Small intestine (tissue), 7 donors: ENCODE measurements around the gene MYO18B. TPM values are rescaled to one million over a fixed set of nuclear protein-coding genes. Genes with fewer than 3 reads are reported as not detected.

Experiments used
- DNase-seq, 2 donors: peaks; one replicate each; pipeline versions ENCODE4 v3.0.0 to v3.0.0-alpha.2; 2013
- FAIRE-seq: peaks from 2 replicates; lab custom pipeline; 2012; peaks lifted over from hg19 to GRCh38; lab: Jason Lieb, UNC
- H3K27ac ChIP-seq, 3 donors: one replicate each; pipeline ENCODE4 v1.5.1; 2013; ENCODE audit warnings: low read length in 2 of 3, mild to moderate bottlenecking in 2 of 3, control low read depth in 1 of 3, inconsistent platforms in 1 of 3, low read depth in 1 of 3, moderate library complexity in 1 of 3
- H3K27me3 ChIP-seq, 3 donors: one replicate each; pipeline ENCODE4 v1.6.1; 2013; ENCODE audit warnings: low read length in 3 of 3, inconsistent platforms in 1 of 3; ENCODE audit not compliant: control insufficient read depth in 3 of 3, insufficient read depth in 3 of 3
- H3K36me3 ChIP-seq, 3 donors: one replicate each; pipeline ENCODE4 v1.6.1; 2013; ENCODE audit warnings: low read length in 3 of 3, inconsistent platforms in 1 of 3, low read depth in 1 of 3, mild to moderate bottlenecking in 1 of 3, moderate library complexity in 1 of 3; ENCODE audit not compliant: control insufficient read depth in 3 of 3, insufficient read depth in 2 of 3
- H3K4me1 ChIP-seq, 3 donors: one replicate each; pipeline ENCODE4 v1.6.1; 2013; ENCODE audit warnings: low read length in 2 of 3, inconsistent platforms in 1 of 3, low read depth in 1 of 3, mild to moderate bottlenecking in 1 of 3, moderate library complexity in 1 of 3; ENCODE audit not compliant: control insufficient read depth in 3 of 3, insufficient read depth in 2 of 3
- H3K4me3 ChIP-seq, 3 donors: one replicate each; pipeline ENCODE4 v1.5.1; 2013; ENCODE audit warnings: low read length in 3 of 3, control low read depth in 1 of 3, inconsistent platforms in 1 of 3, low read depth in 1 of 3, mild to moderate bottlenecking in 1 of 3, moderate library complexity in 1 of 3
- H3K9me3 ChIP-seq, 2 donors: one replicate each; pipeline ENCODE4 v1.6.1; 2013; ENCODE audit warnings: low read depth in 1 of 2, low read length in 1 of 2; ENCODE audit not compliant: control insufficient read depth in 2 of 2, insufficient read depth in 1 of 2
- WGBS, 3 donors: extraction: QIAGEN DNeasy Blood & Tissue Kit; methylation state at CpG; one replicate each; pipeline ENCODE4 v1.1.7; 2013; 5-methylcytosine and 5-hydroxymethylcytosine counted together
- polyA plus RNA-seq, 4 donors: library from polyadenylated mRNA; stranded (reverse) in 3 of 4; unstranded in 1 of 4; fragments of 200-250 nt in 3 of 4; fragments of 120-200 nt in 1 of 4; gene quantifications; one replicate each; pipeline versions ENCODE4 v1.2.1 to v1.2.3, GENCODE V29; 2013
- donor health status: healthy with polysubstance abuse.
- donor health status: control.
- donor health status: control.
- donor health status: Bipolar disorder and iron deficiency.
- donor health status: healthy.

Gene MYO18B
- polyA plus RNA-seq, 4 donors, result 0.01 to 1.1 (median 0.37) TPM

DNA sequence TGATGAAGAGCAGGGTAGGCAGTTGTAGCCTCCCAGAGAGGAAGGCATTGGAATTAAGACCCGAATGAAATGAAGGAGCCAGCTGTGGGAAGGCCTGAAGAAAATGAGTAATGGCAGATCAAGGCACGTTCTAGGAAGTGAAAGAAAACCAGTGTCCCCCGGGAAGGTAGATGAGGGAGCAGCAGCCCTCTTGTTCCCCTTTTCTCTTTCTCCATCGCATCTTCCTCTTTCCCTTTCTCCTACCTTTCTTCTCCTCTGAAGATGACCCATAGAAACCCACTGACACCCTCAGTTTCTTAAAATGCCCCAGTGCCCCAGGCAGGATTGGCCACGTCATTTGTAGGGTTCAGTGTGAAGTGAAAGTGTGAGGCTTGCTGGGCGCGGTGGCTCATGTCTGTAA, 254.7 kb downstream of the MYO18B start:
- no peak overlapping the region for H3K4me3 ChIP-seq
- no peaks in the 10 kb centered on the region for H3K4me1 ChIP-seq
- H3K27ac ChIP-seq, result no peak overlapping the region
- 74 to 78% (median 76%) methylated on average over 7 of the region's 7 CpGs for WGBS, 3 donors
- no peaks in the 10 kb centered on the region for H3K36me3 ChIP-seq
- H3K9me3 ChIP-seq, result no peaks in the 10 kb centered on the region
- DNase-seq, result no peak
- no peak for FAIRE-seq
- H3K27me3 ChIP-seq, result no peaks in the 10 kb centered on the region

DNA sequence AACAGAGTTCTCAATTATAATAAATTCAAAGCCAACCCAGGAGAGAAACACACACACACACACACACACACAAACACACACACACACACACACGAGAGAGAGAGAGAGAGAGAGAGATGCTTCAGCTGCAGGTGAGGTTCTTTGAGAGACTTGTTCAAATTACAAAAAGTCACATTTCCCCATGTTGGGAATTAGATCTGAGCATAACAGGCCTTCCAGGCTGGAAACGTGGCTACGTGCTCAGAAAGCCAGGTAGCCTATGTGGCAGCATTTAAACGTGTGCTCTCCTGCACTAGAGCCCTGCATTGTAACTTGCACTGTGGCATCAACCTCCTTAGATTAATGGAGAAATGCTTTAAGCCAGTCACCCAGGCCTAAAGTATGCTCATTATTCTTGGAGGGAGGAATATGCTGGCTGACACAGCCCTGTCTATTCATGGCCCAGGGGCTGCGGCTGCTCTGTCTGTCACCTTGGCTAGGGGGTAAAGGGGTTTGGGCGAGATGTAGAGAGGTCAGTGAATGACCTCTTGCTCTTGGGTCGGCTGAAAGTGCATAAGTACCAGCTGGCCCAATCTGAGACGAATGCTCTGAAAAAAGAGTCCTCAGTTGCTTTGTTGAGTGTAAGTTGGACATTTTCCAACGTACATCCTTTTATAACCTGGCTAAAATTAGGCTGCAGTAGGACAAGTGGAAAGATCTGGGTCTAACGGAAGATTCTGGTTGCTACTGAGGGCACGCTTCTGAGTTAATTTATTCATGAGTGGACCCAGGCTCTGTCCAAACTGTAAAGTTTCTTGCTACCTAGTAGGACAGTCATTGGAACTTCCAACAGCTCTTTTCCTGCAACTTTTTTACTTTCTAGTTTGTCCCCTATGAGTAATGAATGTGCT, 256.1 kb downstream of the MYO18B start:
- H3K36me3 ChIP-seq, result no peaks in the 10 kb centered on the region
- H3K27ac ChIP-seq, result no peak overlapping the region
- DNase-seq (no peak), FAIRE-seq (no peak)
- H3K27me3 ChIP-seq, result no peaks in the 10 kb centered on the region
- no peaks in the 10 kb centered on the region for H3K9me3 ChIP-seq
- H3K4me3 ChIP-seq, result no peak overlapping the region
- no peaks in the 10 kb centered on the region for H3K4me1 ChIP-seq
- 54 to 61% (median 57%) methylated on average over 11 of the region's 11 CpGs for whole genome bisulfite sequencing, 3 donors

DNA sequence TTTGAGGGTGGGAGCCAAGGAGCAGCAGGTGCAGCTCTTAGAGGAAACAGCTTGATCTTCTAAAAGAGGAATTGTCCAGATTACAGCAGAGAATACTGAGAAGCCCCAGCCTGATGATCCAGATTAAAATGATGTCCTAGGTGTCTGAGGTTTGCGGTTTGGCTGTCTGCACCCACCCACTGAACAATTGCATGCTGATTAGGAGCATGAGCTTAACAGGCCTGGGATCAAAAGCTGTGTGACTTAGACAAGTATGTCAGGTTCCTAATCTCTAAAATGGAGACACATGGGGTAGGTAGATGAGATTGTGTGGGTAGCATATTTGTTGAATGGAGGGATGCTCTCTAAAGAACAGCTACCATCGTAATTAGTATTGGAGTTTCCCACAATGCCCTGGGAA, 260.5 kb downstream of the MYO18B start:
- 44 to 72% (median 46%) methylated on average over 2 of the region's 2 CpGs for WGBS, 3 donors
- no peak overlapping the region for H3K27ac ChIP-seq
- no peaks in the 10 kb centered on the region for H3K36me3 ChIP-seq
- no peak overlapping the region for H3K4me3 ChIP-seq
- no peaks in the 10 kb centered on the region for H3K4me1 ChIP-seq
- DNase-seq (no peak), FAIRE-seq (no peak)
- H3K27me3 ChIP-seq, result no peaks in the 10 kb centered on the region
- no peaks in the 10 kb centered on the region for H3K9me3 ChIP-seq

DNA sequence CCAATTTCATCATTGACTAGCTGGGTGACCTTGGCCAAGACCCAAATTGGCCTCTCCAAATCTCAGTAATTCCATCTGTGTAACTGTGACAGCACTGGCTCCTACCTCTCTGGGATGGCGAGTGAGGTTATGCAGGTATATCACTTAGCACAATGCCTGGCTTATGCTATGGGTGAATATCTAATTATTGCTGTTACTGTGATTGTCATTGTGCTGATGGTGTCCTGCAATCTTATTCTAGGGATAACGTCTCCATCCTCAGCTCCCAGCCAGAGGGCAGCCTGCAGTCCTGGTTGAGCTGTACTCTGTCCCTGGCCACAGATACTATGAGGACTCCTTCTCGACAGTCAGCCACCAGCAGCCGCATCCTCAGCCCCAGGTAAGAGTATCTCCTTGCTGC, 262.5 kb downstream of the MYO18B start:
- H3K36me3 ChIP-seq, result no peaks in the 10 kb centered on the region
- no peak overlapping the region for H3K4me3 ChIP-seq
- H3K27ac ChIP-seq, result no peak overlapping the region
- no peaks in the 10 kb centered on the region for H3K27me3 ChIP-seq
- no peak for DNase-seq
- 72 to 89% (median 77%) methylated on average over 4 of the region's 4 CpGs for WGBS, 3 donors
- FAIRE-seq, result no peak
- no peaks in the 10 kb centered on the region for H3K9me3 ChIP-seq
- no peaks in the 10 kb centered on the region for H3K4me1 ChIP-seq

DNA sequence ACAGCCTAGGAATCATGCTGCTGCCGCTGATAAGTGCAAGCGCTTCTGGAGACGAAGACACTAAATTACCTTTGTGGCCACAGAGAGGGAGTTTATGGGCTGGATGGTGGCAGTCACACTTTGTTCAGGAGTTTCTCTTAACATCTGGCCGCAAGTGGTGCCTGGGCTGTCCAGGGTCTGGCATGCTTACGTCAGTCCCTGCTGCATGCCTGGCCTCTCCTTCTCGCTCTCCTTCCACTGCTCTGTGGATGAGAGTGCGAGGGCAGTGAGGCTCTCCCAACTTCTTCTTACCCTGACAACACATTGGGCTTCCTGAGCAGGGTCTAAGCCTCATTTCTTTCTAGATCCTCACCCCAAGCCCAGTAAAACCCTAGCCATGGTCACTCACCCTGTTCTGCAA, 266.6 kb downstream of the MYO18B start:
- Histone ChIP-seq H3K27ac (no peak overlapping the region), H3K27me3 (peaks cover 0 to 1% (median 0%) of the 10 kb centered on the region in 3 donors), H3K36me3 (no peaks in the 10 kb centered on the region), H3K4me3 (no peak overlapping the region), H3K9me3 (no peaks in the 10 kb centered on the region), H3K4me1 (no peaks in the 10 kb centered on the region)
- DNase-seq (no peak), FAIRE-seq (no peak)
- WGBS, 3 donors, result 51 to 59% (median 54%) methylated on average over 7 of the region's 7 CpGs

DNA sequence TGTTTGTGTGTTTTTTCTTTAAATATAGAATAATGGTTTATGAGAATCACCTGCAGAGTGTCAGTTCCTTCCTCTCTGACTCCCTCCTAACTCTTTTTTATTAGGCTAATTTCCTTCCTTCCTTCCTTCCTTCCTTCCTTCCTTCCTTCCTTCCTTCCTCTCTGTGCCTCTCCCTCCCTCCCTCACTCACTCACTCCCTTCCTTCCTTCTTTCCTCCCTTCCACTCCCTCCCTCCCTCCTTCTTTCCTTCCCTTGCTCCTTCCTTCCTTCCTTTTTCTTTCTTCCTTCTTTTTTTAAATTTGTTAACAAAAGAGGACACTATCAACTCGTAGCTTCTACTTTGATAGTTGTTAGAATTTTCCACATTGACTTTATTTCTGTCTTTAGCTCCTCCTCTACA, 274.9 kb downstream of the MYO18B start:
- FAIRE-seq, result no peak
- 18 to 48% (median 30%) methylated on average over 1 of the region's 1 CpG for WGBS, 3 donors
- no peaks in the 10 kb centered on the region for H3K4me1 ChIP-seq
- no peaks in the 10 kb centered on the region for H3K9me3 ChIP-seq
- no peaks in the 10 kb centered on the region for H3K36me3 ChIP-seq
- no peak overlapping the region for H3K27ac ChIP-seq
- no peaks in the 10 kb centered on the region for H3K27me3 ChIP-seq
- DNase-seq, result no peak
- no peak overlapping the region for H3K4me3 ChIP-seq

DNA sequence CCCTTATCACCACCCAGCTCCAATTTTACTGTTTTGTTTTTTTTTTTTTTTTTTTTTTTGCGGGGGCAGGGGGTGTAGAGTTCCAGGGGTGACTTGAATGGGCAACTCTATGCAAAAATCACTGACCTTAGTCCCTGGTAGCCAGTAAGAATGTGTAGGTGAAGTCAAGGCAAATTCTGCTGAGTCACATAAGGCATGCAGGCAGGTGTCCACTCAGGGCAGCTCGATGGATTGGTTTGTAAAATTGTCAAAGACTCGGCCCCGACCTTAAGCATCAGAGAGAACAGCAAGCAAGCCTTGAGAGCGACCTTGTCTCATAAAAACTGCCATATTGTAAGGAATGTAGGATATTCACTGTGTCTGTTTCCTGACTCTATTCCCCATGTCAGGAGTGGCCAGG, 275.9 kb downstream of the MYO18B start:
- H3K9me3 ChIP-seq, result no peaks in the 10 kb centered on the region
- H3K4me3 ChIP-seq, result no peak overlapping the region
- DNase-seq (no peak), FAIRE-seq (no peak)
- H3K36me3 ChIP-seq, result no peaks in the 10 kb centered on the region
- H3K4me1 ChIP-seq, result no peaks in the 10 kb centered on the region
- H3K27ac ChIP-seq, result no peak overlapping the region
- H3K27me3 ChIP-seq, result no peaks in the 10 kb centered on the region
- 51 to 73% (median 53%) methylated on average over 5 of the region's 5 CpGs for WGBS, 3 donors

DNA sequence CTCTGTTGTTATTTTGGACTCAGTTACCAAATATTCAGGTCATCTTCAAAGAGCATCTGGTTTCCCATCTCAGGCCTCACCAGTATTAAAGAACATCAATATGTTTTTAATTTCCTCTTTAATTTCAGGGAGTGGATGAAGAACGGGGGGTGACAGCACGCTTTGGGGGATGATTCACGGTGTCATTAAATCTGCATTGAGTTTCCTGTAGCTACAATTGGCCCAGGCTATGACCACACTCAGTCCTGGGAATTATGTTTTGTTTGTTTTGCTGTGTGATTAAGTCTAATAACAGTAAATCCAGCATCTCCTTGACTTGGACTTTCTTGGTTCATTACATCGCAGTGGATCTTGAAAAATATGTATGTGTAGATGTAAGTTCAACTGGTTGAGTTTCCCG, 277.6 kb downstream of the MYO18B start:
- 62 to 77% (median 71%) methylated on average over 5 of the region's 5 CpGs for WGBS, 3 donors
- no peak for FAIRE-seq
- Histone ChIP-seq H3K4me3 (no peak overlapping the region), H3K36me3 (no peaks in the 10 kb centered on the region), H3K4me1 (no peaks in the 10 kb centered on the region), H3K27me3 (no peaks in the 10 kb centered on the region), H3K9me3 (no peaks in the 10 kb centered on the region), H3K27ac (no peak overlapping the region)
- DNase-seq, result no peak

DNA sequence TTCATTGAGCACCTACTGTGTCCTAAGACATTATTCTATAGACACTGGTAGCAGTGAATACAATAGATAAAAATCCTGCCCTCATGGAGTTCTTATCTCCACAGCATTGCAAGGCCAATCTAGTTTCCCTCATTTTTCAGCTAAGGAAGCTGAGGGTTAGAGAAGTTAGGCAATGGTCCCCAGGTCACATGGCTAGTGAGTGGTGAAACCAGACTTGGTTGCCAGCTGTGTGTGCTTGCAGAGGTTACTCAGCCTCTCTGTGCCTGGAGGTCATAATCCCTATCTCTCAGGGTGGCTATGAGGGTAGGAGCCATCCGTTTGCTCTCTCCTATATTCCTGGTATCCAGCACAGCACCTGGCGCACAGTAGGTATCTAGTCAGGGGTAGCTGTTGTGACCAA, 279.5 kb downstream of the MYO18B start:
- H3K4me3 ChIP-seq, result no peak overlapping the region
- FAIRE-seq (no peak), DNase-seq (no peak)
- no peak overlapping the region for H3K27ac ChIP-seq
- no peaks in the 10 kb centered on the region for H3K9me3 ChIP-seq
- WGBS, 3 donors, result 79 to 87% (median 84%) methylated on average over 2 of the region's 2 CpGs
- H3K36me3 ChIP-seq, result no peaks in the 10 kb centered on the region
- no peaks in the 10 kb centered on the region for H3K4me1 ChIP-seq
- no peaks in the 10 kb centered on the region for H3K27me3 ChIP-seq
